Measurements from ENCODE around the gene CHDH.

CHDH gene

GRCh38 chr3:53823026-53823955 is 22.9 kb downstream of the CHDH start:
- DNase-seq (ENCODE audit: low read depth, low spot score): no peak
- Histone ChIP-seq H3K27me3 (ENCODE audit: insufficient read depth, insufficient read length) (no peaks in the 10 kb centered on the region), H3K4me1 (ENCODE audit: insufficient read depth, insufficient read length) (no peaks in the 10 kb centered on the region), H3K36me3 (ENCODE audit: insufficient read depth, insufficient read length, low read length) (peaks cover 46% of the 10 kb centered on the region), H3K9me3 (ENCODE audit: insufficient read depth, low read length) (no peaks in the 10 kb centered on the region), H3K4me3 (ENCODE audit: insufficient read length, low read depth) (no peak overlapping the region), H3K9ac (ENCODE audit: insufficient read length, low read depth) (no peak overlapping the region)
- no peak for TF ChIP-seq ZNF274 (IDR thresholded peaks at IDR 0.05; ENCODE audit: low read depth, low read length)
- no peak for TF ChIP-seq YY1 (IDR thresholded peaks at IDR 0.05; ENCODE audit: insufficient read depth, insufficient read length)
- TF ChIP-seq SUZ12 (IDR thresholded peaks at IDR 0.05; ENCODE audit: extremely low read depth, insufficient read depth, insufficient read length): no peak

- no peak for DNase-seq (ENCODE audit: low read depth, low spot score)
- H3K4me1 ChIP-seq (ENCODE audit: insufficient read depth, insufficient read length): no peaks in the 10 kb centered on the region
- no peak overlapping the region for H3K4me3 ChIP-seq (ENCODE audit: insufficient read length, low read depth)
- H3K27me3 ChIP-seq (ENCODE audit: insufficient read depth, insufficient read length): no peaks in the 10 kb centered on the region
- no peaks in the 10 kb centered on the region for H3K9me3 ChIP-seq (ENCODE audit: insufficient read depth, low read length)
- H3K36me3 ChIP-seq (ENCODE audit: insufficient read depth, insufficient read length, low read length): peaks cover 56% of the 10 kb centered on the region
- no peak overlapping the region for H3K9ac ChIP-seq (ENCODE audit: insufficient read length, low read depth)
- no peak for TF ChIP-seq ZNF274 (IDR thresholded peaks at IDR 0.05; ENCODE audit: low read depth, low read length)
- no peak for TF ChIP-seq YY1 (IDR thresholded peaks at IDR 0.05; ENCODE audit: insufficient read depth, insufficient read length)
- no peak for TF ChIP-seq SUZ12 (IDR thresholded peaks at IDR 0.05; ENCODE audit: extremely low read depth, insufficient read depth, insufficient read length)
These were observed 23.9 kb downstream of the CHDH start for GRCh38 chr3:53822331-53822741.

- DNase-seq (ENCODE audit: low read depth, low spot score): no peak
- peaks cover 60% of the 10 kb centered on the region for H3K36me3 ChIP-seq (ENCODE audit: insufficient read depth, insufficient read length, low read length)
- H3K9me3 ChIP-seq (ENCODE audit: insufficient read depth, low read length): no peaks in the 10 kb centered on the region
- no peaks in the 10 kb centered on the region for H3K4me1 ChIP-seq (ENCODE audit: insufficient read depth, insufficient read length)
- H3K9ac ChIP-seq (ENCODE audit: insufficient read length, low read depth): no peak overlapping the region
- H3K27me3 ChIP-seq (ENCODE audit: insufficient read depth, insufficient read length): no peaks in the 10 kb centered on the region
- H3K4me3 ChIP-seq (ENCODE audit: insufficient read length, low read depth): no peak overlapping the region
- no peak for TF ChIP-seq YY1 (IDR thresholded peaks at IDR 0.05; ENCODE audit: insufficient read depth, insufficient read length)
- no peak for TF ChIP-seq ZNF274 (IDR thresholded peaks at IDR 0.05; ENCODE audit: low read depth, low read length)
- TF ChIP-seq SUZ12 (IDR thresholded peaks at IDR 0.05; ENCODE audit: extremely low read depth, insufficient read depth, insufficient read length): no peak
These were observed 24.5 kb downstream of the CHDH start for GRCh38 chr3:53821631-53822121.

DNA sequence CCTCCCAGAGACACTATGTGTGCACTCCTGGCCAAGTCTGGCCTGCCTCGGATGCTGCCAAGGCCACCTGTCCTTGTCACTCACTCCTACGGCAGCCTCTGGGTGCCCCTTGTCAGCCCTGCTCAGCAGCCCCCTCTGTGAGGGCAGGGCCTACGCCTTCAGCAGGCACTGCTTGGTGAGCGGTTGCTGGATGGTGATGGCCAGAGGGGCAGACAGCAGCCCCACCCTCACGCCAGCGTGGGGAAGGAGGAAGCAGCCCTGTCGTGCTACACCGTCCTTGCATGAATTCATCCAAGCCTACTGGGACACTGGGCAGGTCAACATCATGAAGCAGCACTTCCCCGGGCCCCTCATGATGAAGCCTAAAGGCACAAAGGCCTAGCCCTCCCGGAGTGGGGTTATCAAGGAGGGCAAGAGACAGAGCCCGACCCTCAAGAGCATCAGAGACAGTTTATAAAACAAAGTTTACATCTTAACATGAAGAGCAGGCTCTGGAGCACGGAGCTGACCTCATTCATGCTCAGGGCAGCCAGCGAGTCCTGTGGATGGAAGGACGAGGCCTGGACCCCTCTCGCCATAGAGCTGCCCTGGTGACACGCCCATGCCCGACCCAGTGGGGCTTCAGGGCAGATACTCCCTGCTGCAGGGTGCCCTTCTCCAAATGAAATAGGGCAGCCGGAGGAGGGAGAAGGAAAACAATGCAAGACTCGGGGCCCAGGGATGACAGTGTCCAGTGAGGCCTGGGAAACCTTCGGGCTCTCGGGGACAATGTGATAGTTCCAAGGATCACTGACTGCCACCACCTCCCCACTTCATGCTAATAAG is 25.3 kb downstream of the CHDH start:
- TF ChIP-seq YY1 (IDR thresholded peaks at IDR 0.05; ENCODE audit: insufficient read depth, insufficient read length): no peak
- no peak for TF ChIP-seq SUZ12 (IDR thresholded peaks at IDR 0.05; ENCODE audit: extremely low read depth, insufficient read depth, insufficient read length)
- TF ChIP-seq ZNF274 (IDR thresholded peaks at IDR 0.05; ENCODE audit: low read depth, low read length): no peak
- H3K4me1 ChIP-seq (ENCODE audit: insufficient read depth, insufficient read length): no peaks in the 10 kb centered on the region
- no peaks in the 10 kb centered on the region for H3K27me3 ChIP-seq (ENCODE audit: insufficient read depth, insufficient read length)
- no peak overlapping the region for H3K4me3 ChIP-seq (ENCODE audit: insufficient read length, low read depth)
- no peak for DNase-seq (ENCODE audit: low read depth, low spot score)
- H3K36me3 ChIP-seq (ENCODE audit: insufficient read depth, insufficient read length, low read length): peaks cover 64% of the 10 kb centered on the region
- H3K9ac ChIP-seq (ENCODE audit: insufficient read length, low read depth): no peak overlapping the region
- H3K9me3 ChIP-seq (ENCODE audit: insufficient read depth, low read length): no peaks in the 10 kb centered on the region

- Histone ChIP-seq H3K4me1 (ENCODE audit: insufficient read depth, insufficient read length) (no peaks in the 10 kb centered on the region), H3K36me3 (ENCODE audit: insufficient read depth, insufficient read length, low read length) (peaks cover 69% of the 10 kb centered on the region), H3K4me3 (ENCODE audit: insufficient read length, low read depth) (no peak overlapping the region), H3K9me3 (ENCODE audit: insufficient read depth, low read length) (no peaks in the 10 kb centered on the region), H3K9ac (ENCODE audit: insufficient read length, low read depth) (no peak overlapping the region), H3K27me3 (ENCODE audit: insufficient read depth, insufficient read length) (no peaks in the 10 kb centered on the region)
- no peak for DNase-seq (ENCODE audit: low read depth, low spot score)
- no peak for TF ChIP-seq ZNF274 (IDR thresholded peaks at IDR 0.05; ENCODE audit: low read depth, low read length)
- no peak for TF ChIP-seq YY1 (IDR thresholded peaks at IDR 0.05; ENCODE audit: insufficient read depth, insufficient read length)
- no peak for TF ChIP-seq SUZ12 (IDR thresholded peaks at IDR 0.05; ENCODE audit: extremely low read depth, insufficient read depth, insufficient read length)
These were observed 26.1 kb downstream of the CHDH start for GRCh38 chr3:53820084-53820483.

- Histone ChIP-seq H3K4me3 (ENCODE audit: insufficient read length, low read depth) (no peak overlapping the region), H3K36me3 (ENCODE audit: insufficient read depth, insufficient read length, low read length) (peaks cover 71% of the 10 kb centered on the region), H3K4me1 (ENCODE audit: insufficient read depth, insufficient read length) (no peaks in the 10 kb centered on the region), H3K9me3 (ENCODE audit: insufficient read depth, low read length) (no peaks in the 10 kb centered on the region), H3K27me3 (ENCODE audit: insufficient read depth, insufficient read length) (no peaks in the 10 kb centered on the region), H3K9ac (ENCODE audit: insufficient read length, low read depth) (no peak overlapping the region)
- no peak for DNase-seq (ENCODE audit: low read depth, low spot score)
- TF ChIP-seq SUZ12 (IDR thresholded peaks at IDR 0.05; ENCODE audit: extremely low read depth, insufficient read depth, insufficient read length) (no peak), ZNF274 (IDR thresholded peaks at IDR 0.05; ENCODE audit: low read depth, low read length) (no peak), YY1 (IDR thresholded peaks at IDR 0.05; ENCODE audit: insufficient read depth, insufficient read length) (no peak)
These were observed 26.9 kb downstream of the CHDH start for GRCh38 chr3:53819163-53819868.
